Measurements from ENCODE around the gene MORN4. TPM values are rescaled to one million over a fixed set of nuclear protein-coding genes. Genes with fewer than 3 reads are reported as not detected.

Gene MORN4
- total RNA-seq, 1 donor from 2014 or later: 9.9 TPM

Other genes starting within 250 kb of the MORN4 start
- 19.6 TPM for gene RRP12, start 232.2 kb downstream of the MORN4 start, total RNA-seq
- 117 TPM for gene PGAM1, start 207.3 kb downstream of the MORN4 start, total RNA-seq
- gene EXOSC1, start 187.5 kb downstream of the MORN4 start, total RNA-seq: 37.0 TPM
- gene ZDHHC16, start 187.3 kb downstream of the MORN4 start, total RNA-seq: 32.1 TPM
- gene MMS19, start 135.1 kb downstream of the MORN4 start, total RNA-seq: 65.9 TPM
- gene UBTD1, start 134.6 kb downstream of the MORN4 start, total RNA-seq: 8.1 TPM
- not detected for gene ANKRD2, start 60.7 kb downstream of the MORN4 start, total RNA-seq
- 4.1 TPM for gene HOGA1, start 49.1 kb downstream of the MORN4 start, total RNA-seq
- gene C10orf62, start 43.8 kb downstream of the MORN4 start, total RNA-seq: not detected
- gene PI4K2A, start 7.2 kb upstream of the MORN4 start, total RNA-seq: 16.1 TPM
- 41.8 TPM for gene AVPI1, start 53.7 kb upstream of the MORN4 start, total RNA-seq
- 59.5 TPM for gene MARVELD1, start 80.2 kb upstream of the MORN4 start, total RNA-seq
- 32.9 TPM for gene ZFYVE27, start 103.6 kb upstream of the MORN4 start, total RNA-seq
- 292 TPM for gene SFRP5, start 138.5 kb upstream of the MORN4 start, total RNA-seq
- 4.6 TPM for gene GOLGA7B, start 216.3 kb upstream of the MORN4 start, total RNA-seq

Data from sciatic nerve (tissue), 1 donor.